ENCODE data around the gene GLOD4. TPM values are rescaled to one million over a fixed set of nuclear protein-coding genes. Genes with fewer than 3 reads are reported as not detected.
A peak's percentile ranks its signal among the peaks of the same experiment; 100 is the strongest.

The GLOD4 gene
- total RNA-seq, 2 donors from 2014 or later, result 18.5 to 30.9 TPM

GRCh38 chr17:802901-803881 lies 21.1 kb upstream of the GLOD4 start:
- intact Hi-C loops (cut with DNase I), result loop anchor here (5.0 to 10.0 kb wide), 2 partner anchors 72 to 184 kb away; no protein-coding TSS in a partner anchor
- ATAC-seq (peak; percentile 53), DNase-seq (peak; percentile 65 to 77 (median 72))
- Histone ChIP-seq H3K27me3 (no peaks in the 10 kb centered on the region), H3K9me3 (no peaks in the 10 kb centered on the region), H3K4me3 (no peak overlapping the region), H3K36me3 (replicated peaks in 1 of 2; ENCODE audit: insufficient read depth in 1 of 2, low read depth in 2 of 2) (no peaks in the 10 kb centered on the region), H3K4me1 (peaks cover 38% of the 10 kb centered on the region), H3K27ac (peak overlapping the region; percentile 80 to 90 (median 88))
- peak in 2 of 3 donors; percentile 47 to 48 for TF ChIP-seq POLR2A (IDR thresholded peaks at IDR 0.05)
- TF ChIP-seq CTCF (IDR thresholded peaks at IDR 0.05), result no peak
- 38 to 40% methylated on average over 1 to 35 of the region's 37 CpGs for WGBS, 2 donors

- Histone ChIP-seq H3K4me1 (peaks cover 38% of the 10 kb centered on the region), H3K9me3 (no peaks in the 10 kb centered on the region), H3K4me3 (no peak overlapping the region), H3K36me3 (replicated peaks in 1 of 2; ENCODE audit: insufficient read depth in 1 of 2, low read depth in 2 of 2) (no peaks in the 10 kb centered on the region), H3K27me3 (no peaks in the 10 kb centered on the region), H3K27ac (peak overlapping the region; percentile 80 to 90 (median 88))
- ATAC-seq (peak; percentile 75), DNase-seq (peak; percentile 79 to 91 (median 88))
- intact Hi-C loops (cut with DNase I), result loop anchor here (5.0 to 10.0 kb wide), 2 partner anchors 72 to 185 kb away; no protein-coding TSS in a partner anchor
- no peak for TF ChIP-seq CTCF (IDR thresholded peaks at IDR 0.05)
- peak; percentile 45 to 49 (median 47) for TF ChIP-seq POLR2A (IDR thresholded peaks at IDR 0.05)
- WGBS, 2 donors, result 5 to 21% methylated on average over 4 to 14 of the region's 14 CpGs
Measured at GRCh38 chr17:802481-802880, 20.4 kb upstream of the GLOD4 start.

GRCh38 chr17:801660-802059 lies 19.6 kb upstream of the GLOD4 start:
- 38 to 57% methylated on average over 5 to 6 of the region's 6 CpGs for WGBS, 2 donors
- no peak for TF ChIP-seq POLR2A (IDR thresholded peaks at IDR 0.05)
- ATAC-seq, result peak; percentile 25
- peaks cover 38% of the 10 kb centered on the region for H3K4me1 ChIP-seq
- peak overlapping the region; percentile 80 to 90 (median 88) for H3K27ac ChIP-seq
- no peaks in the 10 kb centered on the region for H3K9me3 ChIP-seq
- no peak overlapping the region for H3K4me3 ChIP-seq
- peak in 3 of 4 donors; percentile 43 to 73 (median 65) for DNase-seq
- no peaks in the 10 kb centered on the region for H3K27me3 ChIP-seq
- no peaks in the 10 kb centered on the region for H3K36me3 ChIP-seq (replicated peaks in 1 of 2; ENCODE audit: insufficient read depth in 1 of 2, low read depth in 2 of 2)
- intact Hi-C loops (cut with DNase I), result loop anchor here (5.0 to 10.0 kb wide), 2 partner anchors 73 to 186 kb away; no protein-coding TSS in a partner anchor

GRCh38 chr17:800446-801242 lies 18.6 kb upstream of the GLOD4 start:
- no peak for ATAC-seq
- H3K27me3 ChIP-seq, result no peaks in the 10 kb centered on the region
- no peak for DNase-seq
- intact Hi-C loops (cut with DNase I), result loop anchor here (5.0 to 10.0 kb wide), 2 partner anchors 74 to 187 kb away; no protein-coding TSS in a partner anchor
- no peaks in the 10 kb centered on the region for H3K36me3 ChIP-seq (replicated peaks in 1 of 2; ENCODE audit: insufficient read depth in 1 of 2, low read depth in 2 of 2)
- H3K4me3 ChIP-seq, result no peak overlapping the region
- H3K9me3 ChIP-seq, result no peaks in the 10 kb centered on the region
- peaks cover 38% of the 10 kb centered on the region for H3K4me1 ChIP-seq
- 86 to 88% methylated on average over 23 to 38 of the region's 39 CpGs for WGBS, 2 donors
- peak overlapping the region in 2 of 4 donors; percentile 87 to 90 for H3K27ac ChIP-seq
- TF ChIP-seq CTCF (IDR thresholded peaks at IDR 0.05) (no peak), POLR2A (IDR thresholded peaks at IDR 0.05) (no peak)

Data from body of pancreas (tissue), 4 donors.